Fibroblast of skin of left biceps (primary cell): ENCODE results near the gene TDRD10.

Experiments used
- DNase-seq, 2 experiments: peaks; one replicate each; pipeline ENCODE4 v3.0.0-alpha.2; 2013; ENCODE audit warnings: low read depth in 2 of 2

The TDRD10 gene

GRCh38 chr1:154577346-154578057 lies 75.5 kb downstream of the TDRD10 start:
- DNase-seq: no peak

DNA sequence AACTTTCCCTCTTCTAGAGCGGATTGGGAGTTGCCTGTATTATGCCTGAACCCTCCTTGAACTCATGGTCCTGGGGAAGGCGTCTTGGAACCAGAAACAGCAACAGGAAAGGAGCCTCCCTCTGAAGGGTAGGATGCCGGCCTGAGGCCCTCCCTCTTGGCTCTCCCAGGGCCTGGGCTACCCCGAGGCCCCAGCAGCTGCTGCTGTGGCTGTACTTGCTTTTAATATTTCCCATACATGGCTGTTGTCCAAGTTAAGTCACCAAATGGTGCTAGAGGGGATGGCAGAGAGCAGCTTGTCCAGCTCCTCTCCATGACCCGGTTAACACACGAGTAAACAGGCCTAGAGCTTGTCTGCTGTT lies 76.0 kb downstream of the TDRD10 start:
- DNase-seq: no peak

GRCh38 chr1:154579374-154579773 lies 77.4 kb downstream of the TDRD10 start:
- DNase-seq: no peak

DNA sequence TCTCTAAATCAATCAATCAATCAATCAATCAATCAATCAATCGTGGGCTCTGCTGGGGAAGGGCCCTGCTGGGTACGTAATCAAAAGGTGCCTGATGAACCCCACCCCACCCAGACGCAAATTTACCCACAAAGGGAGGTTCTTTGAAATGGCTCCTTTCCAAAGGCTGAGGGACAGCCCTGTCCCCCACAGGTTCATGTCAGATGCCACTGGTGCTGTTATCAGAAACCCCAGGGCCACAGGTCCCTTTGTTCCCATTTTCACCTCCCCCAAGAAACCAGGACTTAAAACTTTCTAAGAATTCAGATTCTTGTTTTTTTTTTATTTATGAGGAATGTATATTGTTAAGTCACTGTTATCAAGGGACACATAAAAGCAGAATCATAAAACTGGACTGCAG lies 79.7 kb downstream of the TDRD10 start:
- no peak for DNase-seq

DNA sequence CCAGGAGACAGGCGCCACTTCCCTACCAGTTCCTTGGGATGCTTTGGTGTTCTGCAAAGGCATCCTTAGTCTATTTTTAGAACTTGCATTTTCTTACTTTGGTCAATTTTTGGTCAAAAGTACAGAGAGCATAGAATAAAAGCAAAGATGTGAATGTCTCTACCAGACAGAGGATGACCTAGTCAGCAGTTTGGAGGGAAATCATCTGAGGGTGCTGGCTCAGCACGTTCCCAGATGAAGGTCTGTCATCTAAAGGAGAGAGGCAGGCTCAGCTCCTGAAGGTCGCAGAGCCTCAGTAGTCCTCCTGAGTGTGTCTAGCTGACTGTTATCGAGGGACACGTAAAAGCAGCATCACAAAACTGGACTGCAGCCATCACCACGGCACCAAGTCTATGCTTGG lies 80.9 kb downstream of the TDRD10 start:
- DNase-seq: no peak

DNA sequence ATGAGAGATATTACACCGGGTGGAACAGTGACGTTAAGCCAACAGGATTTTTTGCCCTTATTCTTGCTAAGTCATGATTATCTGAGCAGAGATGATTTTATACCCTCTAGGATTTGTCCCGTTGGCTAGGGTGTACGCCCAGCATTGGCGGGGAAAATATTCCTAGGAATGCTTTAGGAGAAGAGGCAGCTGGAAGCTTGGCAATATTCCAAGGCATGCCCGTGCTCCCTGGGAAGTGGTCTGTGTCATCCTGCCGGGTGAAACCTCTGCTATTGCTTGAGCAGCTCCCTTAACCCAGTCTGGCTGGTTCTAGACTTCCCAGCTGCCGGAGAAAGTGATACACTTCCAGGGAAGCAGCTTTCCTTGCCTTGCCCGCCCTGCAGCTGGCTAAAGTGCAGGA lies 81.8 kb downstream of the TDRD10 start:
- no peak for DNase-seq

- DNase-seq: no peak
These were observed 82.4 kb downstream of the TDRD10 start for GRCh38 chr1:154584267-154584994.

GRCh38 chr1:154586231-154586630 lies 84.2 kb downstream of the TDRD10 start:
- no peak for DNase-seq

GRCh38 chr1:154586641-154587040 lies 84.6 kb downstream of the TDRD10 start:
- DNase-seq: no peak

DNA sequence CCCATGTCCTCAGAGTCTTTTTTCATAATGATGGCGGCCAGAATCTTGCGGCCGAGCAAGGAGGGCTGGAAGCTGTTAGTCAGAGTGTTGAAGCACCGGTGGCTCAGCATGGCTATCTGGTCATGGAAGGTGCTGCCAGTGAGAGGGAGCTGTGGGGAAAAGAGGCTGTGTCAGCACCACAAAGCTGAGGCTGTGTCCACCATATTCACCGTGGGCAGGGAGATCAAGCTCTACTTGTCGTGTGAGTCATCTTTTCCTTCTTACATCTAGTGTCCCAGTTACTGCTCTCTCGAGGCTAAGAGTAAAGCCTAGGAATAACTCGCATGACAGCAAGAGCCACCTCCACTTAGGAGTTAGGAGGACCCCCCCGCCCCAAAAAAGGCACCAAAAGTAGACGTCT lies 87.8 kb downstream of the TDRD10 start:
- no peak for DNase-seq

DNA sequence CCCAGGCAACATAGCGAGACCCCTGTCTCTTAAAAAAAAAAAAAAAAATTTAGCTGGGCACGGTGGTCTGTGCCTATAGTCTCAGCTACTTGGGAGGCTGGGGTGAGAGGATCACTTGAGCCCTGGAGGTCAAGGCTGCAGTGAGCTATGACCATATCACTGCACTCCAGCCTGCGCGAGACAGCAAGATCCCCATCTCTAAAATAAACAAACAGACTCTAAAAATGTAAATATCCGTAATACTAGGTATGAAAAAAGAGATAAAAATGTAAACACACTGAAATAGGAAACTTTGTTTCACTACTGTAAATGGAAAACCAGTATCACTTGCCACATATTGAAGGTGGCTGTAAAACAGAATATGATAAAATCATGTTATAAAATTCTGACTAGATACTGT lies 88.7 kb downstream of the TDRD10 start:
- DNase-seq: no peak

- DNase-seq: no peak
These were observed 89.2 kb downstream of the TDRD10 start for GRCh38 chr1:154591206-154591605.

DNA sequence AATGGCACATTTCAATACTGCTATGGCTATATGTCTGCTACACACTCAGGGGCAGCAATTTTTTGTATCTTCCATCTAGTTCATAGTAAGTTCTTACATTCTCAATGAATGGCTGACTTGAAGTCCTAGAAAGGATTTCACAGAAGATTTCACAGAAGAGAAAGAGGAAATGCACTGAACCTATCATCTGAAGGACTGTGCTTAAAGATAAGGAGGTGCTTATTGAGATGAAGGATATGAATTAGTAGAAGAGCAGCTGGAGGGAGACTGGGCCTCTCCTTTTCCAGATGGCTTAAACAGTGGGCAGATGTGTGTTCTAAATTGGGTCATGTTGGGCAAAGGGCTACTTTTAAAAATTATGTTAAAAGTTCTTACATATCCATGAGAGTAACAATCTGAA lies 91.4 kb downstream of the TDRD10 start:
- DNase-seq: no peak

GRCh38 chr1:154594811-154595210 lies 92.8 kb downstream of the TDRD10 start:
- DNase-seq: no peak

DNA sequence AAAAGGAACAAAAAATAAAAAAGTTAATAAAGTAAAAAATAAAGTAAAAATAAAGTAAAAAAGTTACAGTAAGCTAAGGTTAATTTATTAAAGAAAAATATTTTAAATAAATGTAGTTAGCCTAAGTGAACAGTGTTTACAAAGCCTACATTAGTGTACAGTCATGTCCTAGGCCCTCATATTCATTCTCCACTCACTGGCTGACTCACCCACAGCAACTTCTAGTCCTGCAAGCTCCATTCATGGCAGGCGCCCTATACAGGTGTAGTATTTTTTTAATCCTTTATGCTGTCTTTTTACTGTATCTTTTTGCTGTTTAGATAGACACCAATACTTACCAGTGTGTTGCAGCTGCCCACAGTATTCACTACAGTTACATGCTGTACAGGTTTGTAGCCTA lies 93.6 kb downstream of the TDRD10 start:
- no peak for DNase-seq
